Stimulated activated CD8-positive, alpha-beta memory T cell treated with anti-CD3 and anti-CD28 coated beads, Interleukin-12 subunit alpha, Interleukin-12 subunit beta, amount 100 ng/mL, for 4 hours (primary cell): ENCODE measurements around the gene KIZ.
"Not testable (repeated sequence)": the region's sequence is repeated elsewhere in the genome, so short reads cannot be mapped to it uniquely, and the experiment has no call there.

Experiments
- DNase-seq: peaks from one replicate; pipeline ENCODE4 v3.0.0-alpha.2; 2020; ENCODE audit warnings: low read depth

The KIZ gene

DNA sequence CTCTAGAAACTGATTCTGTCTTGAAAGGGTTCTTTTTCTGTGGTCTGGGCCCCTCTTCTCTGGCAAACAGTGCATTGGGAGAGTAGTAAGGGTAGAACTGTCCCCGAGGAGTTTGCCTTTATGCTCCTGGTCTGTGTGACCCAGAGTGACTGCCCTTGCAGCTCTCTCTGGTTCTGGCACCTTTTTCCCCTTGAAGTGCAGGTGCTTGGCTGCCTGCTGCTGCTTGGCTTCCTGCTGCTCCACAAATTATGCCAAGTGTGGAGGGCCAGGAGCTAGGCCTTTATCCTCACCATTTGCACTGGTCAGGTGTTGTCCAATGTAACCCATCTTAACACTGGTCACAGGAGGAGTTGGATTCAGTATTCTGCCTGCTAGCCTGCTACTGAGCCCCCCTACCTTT is 11.2 kb downstream of the KIZ start:
- DNase-seq: no peak

DNA sequence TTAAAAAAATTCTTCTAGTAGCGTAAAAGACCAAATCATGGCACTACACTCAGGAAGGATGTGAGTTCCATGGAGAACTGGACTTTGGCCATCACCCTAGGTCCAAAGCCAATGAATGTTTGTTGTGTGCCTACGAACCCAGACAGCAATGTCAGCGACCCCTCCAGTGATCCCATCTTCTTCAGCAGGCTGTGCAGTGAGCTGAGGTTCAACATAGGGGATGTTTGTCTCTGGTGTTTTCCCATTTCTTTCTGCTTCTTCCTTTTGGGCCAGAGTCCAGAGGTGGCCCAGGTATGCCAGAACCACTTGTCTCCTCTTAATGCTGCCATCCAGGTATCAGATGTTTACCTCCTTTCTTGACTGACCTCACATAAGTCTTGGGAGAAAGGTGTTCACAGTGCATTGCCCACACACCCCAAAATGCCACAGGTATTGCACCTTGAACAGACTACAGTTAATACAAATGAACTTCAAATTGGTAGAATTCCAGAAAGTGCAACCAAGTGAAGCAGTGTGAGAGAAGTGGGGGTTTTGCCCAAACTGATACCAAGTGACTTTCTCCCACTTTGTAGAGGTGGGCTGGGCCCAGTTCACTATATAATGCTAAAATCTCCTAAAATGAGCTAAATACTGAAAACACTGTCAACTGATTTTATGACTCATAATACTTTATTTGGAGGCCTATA is 14.1 kb downstream of the KIZ start:
- DNase-seq: no peak

DNA sequence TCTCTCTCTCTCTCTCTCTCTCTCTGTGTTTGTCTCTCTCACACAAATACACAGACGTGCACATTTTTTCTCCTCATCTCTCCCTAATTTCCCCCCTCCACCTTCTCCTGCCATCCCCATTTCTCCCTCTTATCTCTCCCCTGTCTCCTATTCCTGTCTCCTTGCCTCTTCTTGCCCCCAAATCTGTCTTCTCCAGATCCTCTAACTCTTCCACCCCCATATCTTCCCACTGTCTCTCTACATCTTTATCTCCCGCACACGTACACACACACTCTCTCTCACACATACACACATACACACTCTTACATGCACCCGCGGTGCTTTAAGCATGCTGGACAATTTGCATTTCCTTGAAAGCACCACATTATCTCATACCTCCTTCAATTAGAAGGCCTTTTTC is 15.9 kb downstream of the KIZ start:
- no peak for DNase-seq

DNA sequence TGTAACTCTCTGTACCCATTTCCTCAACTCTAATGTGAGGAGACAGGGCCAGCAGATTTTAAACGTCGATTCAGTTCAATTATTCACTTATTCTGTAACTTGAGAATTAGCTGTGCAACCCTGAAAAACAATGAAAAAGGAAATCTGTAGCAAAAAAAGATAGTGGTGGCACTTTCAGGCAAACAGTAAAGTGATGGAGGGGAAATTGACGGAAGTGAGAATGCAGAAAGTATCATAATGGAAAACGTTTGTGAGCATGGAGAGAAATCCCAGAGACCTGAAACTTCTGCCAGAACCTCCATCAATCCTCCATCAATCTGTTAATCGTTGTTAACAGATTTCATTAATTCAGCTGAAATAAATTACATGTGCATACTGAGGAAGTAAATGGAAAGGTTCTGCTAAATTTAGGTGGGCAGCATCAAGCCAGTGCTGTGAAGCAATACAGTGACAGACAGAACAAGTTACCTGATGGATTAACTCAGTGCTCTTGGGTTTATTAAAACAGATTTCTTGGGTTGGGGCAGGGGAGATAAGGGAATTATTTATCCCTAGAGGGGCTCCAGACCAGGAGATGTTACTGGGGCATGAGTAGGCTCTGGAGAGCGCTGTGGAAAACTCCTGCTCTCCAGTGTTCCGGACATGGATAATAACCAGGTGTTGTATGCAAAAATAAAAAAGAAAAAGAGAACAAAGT is 17.5 kb downstream of the KIZ start:
- DNase-seq: no peak

DNA sequence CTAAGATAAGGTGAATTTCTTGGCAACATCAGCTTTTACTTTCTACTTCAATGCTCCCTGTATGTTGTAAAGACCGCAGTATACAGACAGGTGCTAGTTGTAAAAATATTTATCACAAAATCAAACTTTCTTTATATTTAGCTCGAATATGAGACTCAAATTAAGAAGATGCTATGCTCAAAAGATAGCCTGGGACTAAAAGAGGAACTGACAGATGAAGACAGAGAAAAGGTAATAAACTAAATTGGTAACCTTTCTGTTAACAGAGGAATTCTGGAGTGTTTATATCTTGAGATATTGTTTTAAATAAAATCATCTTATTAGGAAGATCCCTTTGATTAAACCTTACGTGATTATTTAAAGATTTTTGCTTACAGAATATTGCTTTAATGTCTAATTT is 19.5 kb downstream of the KIZ start:
- DNase-seq: no peak

DNA sequence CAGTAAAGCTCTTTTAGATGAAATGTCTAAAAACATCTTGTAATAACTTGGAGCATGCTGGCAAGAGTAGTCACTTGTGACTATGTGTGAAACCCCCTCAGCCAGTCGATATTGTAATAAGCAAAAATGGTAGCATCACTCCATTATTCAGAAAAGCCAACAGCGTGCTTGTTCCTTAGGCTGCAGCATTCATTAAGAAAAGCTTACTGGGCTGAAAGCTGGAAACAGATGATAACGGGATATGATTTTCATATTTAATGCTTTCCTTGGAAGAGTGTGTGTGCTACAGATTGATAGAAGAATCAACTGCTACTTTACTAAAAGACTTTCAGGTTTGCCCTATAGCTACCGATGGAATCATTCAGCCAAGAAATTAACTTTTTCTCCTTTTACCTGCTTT is 20.3 kb downstream of the KIZ start:
- DNase-seq: no peak

DNA sequence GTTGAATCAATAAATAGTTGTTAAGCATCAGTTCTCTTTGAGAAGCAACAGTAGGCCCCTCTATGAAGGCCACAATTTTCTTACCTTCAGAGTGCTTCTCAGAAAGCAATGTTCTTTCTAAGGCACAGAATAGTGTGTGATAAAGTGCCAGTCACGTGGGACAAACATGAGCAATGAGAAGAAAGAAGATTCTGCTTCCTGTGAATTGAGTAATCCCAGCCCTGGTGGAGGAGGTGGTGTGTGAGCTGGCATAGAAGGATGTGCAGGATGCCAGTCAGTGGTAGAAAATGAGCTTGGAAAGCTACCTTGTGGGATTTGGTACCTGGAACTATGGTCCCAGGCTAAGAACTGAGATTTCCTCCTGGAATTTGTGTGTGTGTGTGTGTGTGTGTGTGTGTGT is 21.7 kb downstream of the KIZ start:
- no peak for DNase-seq

DNA sequence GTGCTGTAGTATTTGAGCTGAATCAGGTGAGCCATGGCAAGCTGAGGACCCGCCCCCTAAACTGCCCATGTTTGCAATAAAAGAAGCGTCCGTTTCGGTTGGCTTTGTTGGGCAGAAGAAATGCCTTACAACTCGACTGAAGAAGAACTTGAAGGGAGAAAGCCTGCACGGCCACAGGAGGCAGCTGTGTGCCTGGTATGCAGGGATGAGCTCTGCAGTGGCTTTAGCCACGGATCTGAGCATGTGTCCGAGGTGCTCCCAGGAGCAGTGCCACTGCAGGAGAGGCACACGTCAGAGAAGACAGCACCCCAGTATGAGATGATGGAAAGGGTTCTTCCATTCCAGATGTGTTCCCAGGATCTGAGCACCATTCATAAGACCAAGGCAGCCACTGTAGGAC is 23.5 kb downstream of the KIZ start:
- no peak for DNase-seq

DNA sequence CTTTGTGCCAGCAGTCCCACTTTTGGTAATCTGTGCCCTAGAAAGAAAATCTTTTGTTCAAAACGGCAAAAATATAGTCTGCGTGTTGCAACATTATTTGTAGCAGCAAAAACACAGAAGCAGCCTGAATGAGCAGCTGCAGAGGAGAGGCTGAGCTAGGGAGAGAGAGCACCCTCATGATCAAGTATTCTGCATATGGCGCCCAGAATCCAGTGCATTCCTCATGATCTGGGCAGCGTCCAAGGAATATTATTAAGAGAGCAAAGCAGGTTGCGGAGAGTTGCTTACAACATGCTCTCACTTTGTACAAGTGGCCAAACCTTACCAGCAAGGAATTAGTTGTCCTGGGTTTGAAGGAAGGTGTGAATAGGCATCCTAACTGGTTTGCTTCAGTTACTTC is 25.9 kb downstream of the KIZ start:
- no peak for DNase-seq

DNA sequence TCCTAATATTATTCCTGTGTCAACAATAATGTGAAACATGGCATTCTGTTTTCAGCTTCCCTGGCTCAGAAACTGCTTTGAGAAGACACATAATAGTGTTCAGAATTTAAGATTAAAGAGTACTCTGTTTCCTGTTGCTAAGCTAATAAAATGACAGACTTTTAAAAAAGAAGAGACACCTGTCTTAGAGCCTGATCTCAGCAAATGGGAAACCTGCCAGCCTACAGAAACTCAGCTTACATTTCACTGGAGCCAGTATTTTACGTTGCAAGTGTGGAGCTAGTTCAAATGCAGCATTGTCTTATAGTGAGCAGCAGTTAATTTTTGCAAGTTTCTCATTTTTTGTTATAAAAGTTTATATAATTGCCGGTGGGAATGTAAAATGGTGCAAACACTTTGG is 28.8 kb downstream of the KIZ start:
- no peak for DNase-seq

DNA sequence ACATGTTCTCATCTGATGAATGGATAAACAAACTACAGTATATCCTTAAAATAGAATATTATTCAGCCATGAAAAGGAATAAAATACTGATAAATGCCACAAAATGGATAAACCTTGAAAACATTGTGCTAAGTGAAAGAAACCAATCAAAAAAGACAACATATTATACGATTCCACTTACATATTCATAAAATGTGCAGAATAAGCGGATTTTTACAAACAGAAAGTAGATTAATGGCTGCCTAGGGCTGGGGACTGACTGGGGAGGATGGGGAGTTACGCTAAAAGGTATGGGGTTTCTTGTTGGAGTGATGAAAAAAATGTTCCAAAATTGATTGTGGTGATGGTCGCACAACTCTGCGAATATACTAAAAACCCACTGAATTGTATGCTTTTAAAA is 29.4 kb downstream of the KIZ start:
- DNase-seq: no peak

DNA sequence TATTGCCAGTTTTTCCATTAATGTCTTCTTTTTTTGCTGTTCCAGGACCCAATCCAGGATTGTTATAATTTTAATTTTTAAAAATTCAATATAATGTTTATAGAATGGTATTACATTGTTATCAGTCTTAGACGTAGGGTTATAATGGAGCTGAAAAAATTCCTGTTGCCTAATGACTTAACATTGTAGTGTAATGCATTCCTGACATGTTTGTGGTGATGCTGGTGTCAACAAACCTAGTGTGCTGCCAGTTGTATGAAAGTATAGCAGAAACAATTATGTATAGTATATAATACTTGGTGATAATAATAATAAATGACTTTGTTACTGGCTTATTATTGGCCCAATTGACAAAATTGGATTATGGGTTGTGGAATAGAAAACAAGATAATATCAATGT is 30.4 kb downstream of the KIZ start:
- DNase-seq: no peak

DNA sequence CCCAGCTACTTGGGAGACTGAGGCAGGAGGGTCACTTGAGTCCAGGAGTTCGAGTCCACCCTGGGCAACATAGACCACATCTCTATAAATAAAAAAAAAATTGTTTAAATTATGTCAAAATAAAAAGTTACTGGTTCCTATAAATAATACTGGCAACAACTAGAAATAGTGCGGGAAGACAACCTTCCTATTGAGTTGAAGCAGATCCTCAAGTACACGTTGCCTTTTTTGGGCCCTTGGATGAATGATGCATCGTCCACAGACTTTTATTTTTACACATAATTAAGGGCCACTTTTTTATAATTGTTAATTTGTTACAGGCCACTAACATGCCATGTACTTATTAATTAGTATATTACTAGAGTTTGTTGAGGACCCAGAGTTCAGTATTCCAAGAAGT is 31.1 kb downstream of the KIZ start:
- DNase-seq: no peak

DNA sequence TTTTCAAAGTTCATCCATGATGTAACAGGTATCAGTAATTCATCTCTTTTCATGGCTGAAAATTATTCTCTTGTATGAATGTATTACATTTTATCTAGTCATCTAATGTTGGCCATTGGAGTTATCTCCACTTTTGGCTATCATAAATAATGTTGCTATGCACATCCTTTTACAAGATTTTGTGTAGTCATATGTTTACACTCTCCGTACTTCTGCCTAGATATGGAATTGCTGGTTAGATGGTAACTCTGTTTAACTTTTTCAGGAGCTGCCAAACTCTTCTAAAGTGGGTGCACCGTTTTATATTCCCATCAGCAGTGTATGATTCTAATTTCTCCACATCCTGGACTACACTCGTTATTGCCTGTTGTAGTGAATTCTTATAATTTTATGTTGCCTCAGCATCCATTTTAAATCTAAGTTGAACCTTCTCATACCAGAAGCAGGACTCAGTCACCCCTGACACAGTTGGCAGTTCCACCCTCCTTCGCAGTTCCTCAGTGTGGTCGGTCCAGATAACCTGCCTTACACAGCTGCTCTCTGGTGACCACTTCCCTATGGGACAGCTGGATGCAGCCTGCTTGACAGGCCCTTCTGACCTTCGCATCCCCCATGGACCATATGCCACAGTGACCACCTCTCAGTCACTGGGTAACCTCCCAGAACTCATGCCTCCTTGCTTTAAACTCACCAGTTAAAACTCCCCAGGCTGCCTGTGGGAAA is 33.9 kb downstream of the KIZ start:
- no peak for DNase-seq

DNA sequence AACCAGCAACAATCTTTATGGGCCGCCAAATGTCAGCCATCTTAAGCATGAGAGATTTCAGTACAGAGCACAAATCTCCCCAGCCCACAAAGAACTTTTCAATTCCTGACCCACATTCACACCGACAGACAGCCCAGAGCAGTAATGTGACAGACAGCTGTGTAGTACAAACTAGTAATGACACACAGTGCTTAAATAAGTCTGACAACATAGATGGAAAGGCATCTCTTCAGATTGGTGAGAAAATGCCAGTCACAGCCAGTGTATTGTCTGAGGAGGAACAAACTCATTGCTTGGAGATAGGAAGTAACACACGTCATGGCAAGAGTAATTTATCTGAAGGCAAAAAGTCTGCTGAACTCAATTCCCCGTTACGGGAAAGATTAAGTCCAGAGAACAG is 36.0 kb downstream of the KIZ start:
- DNase-seq: no peak

DNA sequence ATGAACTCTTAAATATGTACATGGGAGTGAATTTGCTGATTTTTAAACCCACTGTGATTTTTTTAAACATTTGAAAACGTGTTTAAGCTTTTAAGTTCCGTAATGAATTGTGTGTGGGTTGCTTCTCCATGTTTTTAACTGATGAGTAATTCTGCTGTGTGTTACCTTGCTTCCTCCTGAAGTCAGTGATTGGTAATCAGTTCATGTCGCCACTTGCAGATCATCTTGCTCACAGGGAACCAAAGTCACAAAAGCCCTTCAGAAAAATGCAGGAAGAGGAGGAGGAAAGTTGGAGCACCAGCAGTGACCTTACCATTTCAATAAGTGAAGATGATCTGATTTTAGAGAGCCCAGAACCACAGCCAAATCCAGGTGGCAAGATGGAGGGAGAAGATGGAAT is 36.7 kb downstream of the KIZ start:
- DNase-seq: no peak

DNA sequence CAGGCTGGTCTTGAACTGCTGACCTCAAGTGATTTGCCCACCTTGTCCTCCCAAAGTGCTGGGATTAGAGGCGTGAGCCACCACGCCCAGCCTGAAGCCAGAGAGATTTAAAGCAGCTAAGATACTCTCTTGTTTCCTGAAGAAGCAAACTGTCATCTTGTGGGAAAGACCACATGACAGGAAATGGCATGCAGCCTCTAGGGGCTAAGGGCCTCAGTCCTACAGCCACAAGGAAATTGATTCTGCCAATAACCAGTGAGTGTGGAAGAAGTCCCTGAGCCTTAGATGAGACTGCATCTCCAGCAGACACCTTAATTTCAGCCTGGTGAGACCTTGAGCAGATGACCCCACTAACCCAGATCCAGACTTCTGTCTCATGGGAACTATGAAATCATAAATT is 40.9 kb downstream of the KIZ start:
- no peak for DNase-seq

DNA sequence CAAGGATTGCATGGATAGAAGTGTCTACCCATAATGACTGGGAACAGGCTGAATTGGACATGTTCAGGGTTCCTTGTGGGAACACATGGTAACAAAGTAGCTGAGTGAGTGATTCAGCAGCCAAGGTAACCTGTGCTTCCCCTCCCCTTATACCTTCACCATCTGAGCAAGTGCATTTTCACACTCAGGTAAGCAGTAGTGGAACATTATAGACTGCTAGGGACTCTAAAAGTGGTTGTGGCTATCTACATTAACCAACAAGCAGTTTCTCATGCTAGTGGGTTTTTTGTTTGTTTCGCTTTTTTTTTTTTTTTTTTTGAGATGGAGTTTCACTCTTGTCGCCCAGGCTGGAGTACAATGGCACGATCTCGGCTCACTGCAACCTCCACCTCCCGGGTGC is 41.4 kb downstream of the KIZ start:
- no peak for DNase-seq

DNA sequence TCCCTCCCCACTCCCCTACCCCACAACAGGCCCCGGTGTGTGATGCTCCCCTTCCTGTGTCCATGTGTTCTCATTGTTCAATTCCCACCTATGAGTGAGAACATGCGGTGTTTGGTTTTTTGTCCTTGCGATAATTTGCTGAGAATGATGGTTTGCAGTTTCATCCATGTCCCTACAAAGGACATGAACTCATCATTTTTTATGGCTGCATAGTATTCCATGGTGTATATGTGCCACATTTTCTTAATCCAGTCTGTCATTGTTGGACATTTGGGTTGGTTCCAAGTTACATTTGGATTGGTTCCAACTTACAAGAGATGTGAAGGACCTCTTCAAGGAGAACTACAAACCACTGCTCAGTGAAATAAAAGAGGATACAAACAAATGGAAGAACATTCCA is 42.2 kb downstream of the KIZ start:
- DNase-seq: not testable (repeated sequence)

DNA sequence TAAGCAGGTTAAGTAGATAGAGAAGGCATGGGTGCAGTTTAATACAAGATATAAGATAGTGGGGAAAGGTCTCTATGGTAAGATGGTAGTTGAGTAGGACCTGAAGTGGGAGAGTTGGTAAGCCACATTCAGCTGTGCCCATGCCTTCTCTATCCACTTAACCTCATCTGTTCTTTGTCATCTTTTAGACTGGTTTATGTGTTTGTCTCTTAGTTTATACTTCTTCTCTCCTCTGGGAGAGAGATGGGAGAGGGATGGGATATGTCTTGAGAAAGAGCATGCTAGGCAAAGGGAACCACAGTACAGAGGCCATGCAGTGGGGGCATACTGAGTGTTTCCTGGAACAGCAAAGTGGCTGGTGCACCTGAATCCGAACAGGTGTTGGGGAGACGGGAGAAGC is 46.7 kb downstream of the KIZ start:
- no peak for DNase-seq

DNA sequence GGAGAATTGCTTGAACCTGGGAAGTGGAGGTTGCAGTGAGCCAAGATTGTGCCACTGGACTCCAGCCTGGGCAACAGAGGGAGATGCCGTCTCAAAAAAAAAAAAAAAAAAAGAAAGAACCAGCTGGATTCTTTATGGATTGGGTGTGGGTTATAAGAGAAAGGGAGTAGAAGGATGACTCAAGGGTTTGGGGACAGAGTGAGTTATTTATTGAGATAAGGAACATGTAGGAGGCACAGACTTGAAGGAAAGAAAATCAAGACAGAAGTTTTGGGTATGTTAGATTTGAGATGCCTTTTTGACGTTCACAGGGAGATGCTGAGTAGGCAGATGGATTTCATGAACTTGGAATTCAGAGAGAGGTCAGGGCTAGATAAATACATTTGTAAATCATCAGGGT is 47.6 kb downstream of the KIZ start:
- no peak for DNase-seq

DNA sequence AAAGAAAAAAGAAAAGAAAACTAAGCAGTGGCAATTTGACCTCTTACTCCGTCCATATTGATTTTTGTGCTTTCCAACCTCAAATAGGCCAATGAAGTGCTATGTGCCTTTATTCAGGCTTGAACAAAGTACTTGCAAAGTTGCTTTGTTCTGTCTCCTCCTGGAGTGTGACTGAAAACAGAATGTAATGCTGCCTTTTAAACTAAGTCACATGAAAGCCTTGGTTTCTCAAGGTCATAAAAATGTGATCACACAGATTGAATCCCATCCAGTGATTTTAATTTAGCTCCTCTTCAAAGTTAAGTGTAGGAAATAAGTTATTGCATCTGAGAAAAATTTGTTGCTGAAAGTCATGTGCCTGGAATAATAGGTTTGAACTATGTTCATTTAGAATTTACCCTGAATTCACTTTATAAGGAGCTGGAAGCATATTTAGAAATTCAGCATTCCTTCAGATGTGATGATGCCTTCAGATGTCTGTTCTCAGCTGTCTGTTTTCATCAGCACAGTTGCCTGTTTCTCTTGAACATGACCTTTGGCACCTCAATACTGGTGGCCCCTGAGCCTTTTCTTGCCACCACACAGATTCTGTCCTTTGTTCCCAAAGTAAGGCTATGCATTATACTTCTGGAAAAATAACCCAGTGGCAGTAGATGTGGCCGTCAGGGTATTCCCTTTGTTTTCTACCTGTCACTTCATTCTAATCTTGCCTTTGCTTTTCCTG is 48.8 kb downstream of the KIZ start:
- no peak for DNase-seq

DNA sequence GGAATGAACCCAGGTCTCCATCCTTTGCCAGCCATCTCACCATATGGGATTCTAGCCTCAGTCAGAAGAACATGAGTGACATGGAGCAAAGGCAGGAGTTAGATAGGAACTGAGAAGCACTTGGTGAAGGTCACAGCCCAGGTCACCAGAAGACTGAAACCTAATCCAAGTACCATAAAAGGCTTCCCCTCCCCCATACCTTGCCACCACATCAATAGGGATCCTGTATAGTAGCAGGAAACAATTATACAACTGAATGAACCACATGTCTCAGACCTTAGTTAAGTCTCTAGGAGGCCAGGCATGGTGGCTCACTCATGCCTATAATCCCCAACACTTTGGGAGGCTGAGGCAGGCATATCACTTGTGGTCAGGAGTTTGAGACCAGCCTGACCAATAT is 49.6 kb downstream of the KIZ start:
- DNase-seq: no peak
